NT2/D1 (cell line): ENCODE data around the gene C9orf78.

Experiments used
- YY1 ChIP-seq: IDR thresholded peaks from 2 replicates; pipeline ENCODE4 v1.6.1; 2011; ENCODE audit not compliant: insufficient read length, insufficient read depth
- ZNF274 ChIP-seq: IDR thresholded peaks from 2 replicates; pipeline ENCODE4 v1.6.1; 2011; ENCODE audit warnings: mild to moderate bottlenecking, low read depth, low read length

- TF ChIP-seq ZNF274 (no peak), YY1 (no peak)
Observed at GRCh38 chr9:129832982-129833381, 2.1 kb downstream of the C9orf78 start.
